ENCODE results near the gene MEIS1. TPM values are rescaled to one million over a fixed set of nuclear protein-coding genes. Genes with fewer than 3 reads are reported as not detected.

Gene MEIS1
- polyA plus RNA-seq, 1 donor = 16.6 TPM

GRCh38 chr2:66443979-66444861, 9.3 kb downstream of the MEIS1 start:
- DNase-seq = no peak

- no peak for DNase-seq
Measured at GRCh38 chr2:66445076-66445924, 10.4 kb downstream of the MEIS1 start.

GRCh38 chr2:66445925-66446871, 11.3 kb downstream of the MEIS1 start:
- DNase-seq = no peak

- DNase-seq = no peak
Measured at GRCh38 chr2:66446941-66447340, 12.0 kb downstream of the MEIS1 start.

GRCh38 chr2:66447677-66448076, 12.8 kb downstream of the MEIS1 start:
- no peak for DNase-seq

- no peak for DNase-seq
Measured at GRCh38 chr2:66448136-66448991, 13.4 kb downstream of the MEIS1 start.

GRCh38 chr2:66452214-66452613, 17.3 kb downstream of the MEIS1 start:
- no peak for DNase-seq

GRCh38 chr2:66452917-66453316, 18.0 kb downstream of the MEIS1 start:
- DNase-seq = no peak

- no peak for DNase-seq
Measured at GRCh38 chr2:66455490-66455889, 20.6 kb downstream of the MEIS1 start.

GRCh38 chr2:66456183-66457041, 21.5 kb downstream of the MEIS1 start:
- DNase-seq = no peak

GRCh38 chr2:66457545-66457944, 22.6 kb downstream of the MEIS1 start:
- DNase-seq = no peak

GRCh38 chr2:66460031-66460430, 25.1 kb downstream of the MEIS1 start:
- DNase-seq = no peak

- DNase-seq = no peak
Measured at GRCh38 chr2:66461001-66461663, 26.2 kb downstream of the MEIS1 start.

GRCh38 chr2:66461664-66462500, 27.0 kb downstream of the MEIS1 start:
- no peak for DNase-seq

- no peak for DNase-seq
Measured at GRCh38 chr2:66462501-66462825, 27.5 kb downstream of the MEIS1 start.

- DNase-seq = no peak
Measured at GRCh38 chr2:66463206-66463755, 28.4 kb downstream of the MEIS1 start.

- no peak for DNase-seq
Measured at GRCh38 chr2:66464930-66465637, 30.2 kb downstream of the MEIS1 start.

GRCh38 chr2:66466433-66466832, 31.5 kb downstream of the MEIS1 start:
- DNase-seq = no peak

All from hindlimb muscle (tissue), 1 donor.